ENCODE data around the gene TTC33. TPM values are rescaled to one million over a fixed set of nuclear protein-coding genes. Genes with fewer than 3 reads are reported as not detected.
A peak's percentile ranks its signal among the peaks of the same experiment; 100 is the strongest.
"Not testable (repeated sequence)": the region's sequence is repeated elsewhere in the genome, so short reads cannot be mapped to it uniquely, and the experiment has no call there.

TTC33 gene
- total RNA-seq, 1 donor from 2014 or later: 3.8 TPM

GRCh38 chr5:40568548-40568947 is 187.2 kb downstream of the TTC33 start:
- no peak for ATAC-seq

DNA sequence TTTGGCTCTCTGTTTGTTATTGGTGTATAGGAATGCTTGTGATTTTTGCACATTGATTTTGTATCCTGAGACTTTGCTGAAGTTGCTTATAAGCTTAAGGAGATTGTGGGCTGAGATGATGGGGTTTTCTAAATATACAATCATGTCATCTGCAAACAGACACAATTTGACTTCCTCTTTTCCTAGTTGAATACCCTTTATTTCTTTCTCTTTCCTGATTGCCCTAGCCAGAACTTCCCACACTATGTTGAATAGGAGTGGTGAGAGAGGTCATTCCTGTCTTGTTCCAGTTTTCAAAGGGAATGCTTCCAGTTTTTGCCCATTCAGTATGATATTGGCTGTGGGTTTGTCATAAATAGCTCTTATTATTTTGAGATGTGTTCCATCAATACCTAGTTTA is 192.6 kb downstream of the TTC33 start:
- not testable (repeated sequence) for ATAC-seq

DNA sequence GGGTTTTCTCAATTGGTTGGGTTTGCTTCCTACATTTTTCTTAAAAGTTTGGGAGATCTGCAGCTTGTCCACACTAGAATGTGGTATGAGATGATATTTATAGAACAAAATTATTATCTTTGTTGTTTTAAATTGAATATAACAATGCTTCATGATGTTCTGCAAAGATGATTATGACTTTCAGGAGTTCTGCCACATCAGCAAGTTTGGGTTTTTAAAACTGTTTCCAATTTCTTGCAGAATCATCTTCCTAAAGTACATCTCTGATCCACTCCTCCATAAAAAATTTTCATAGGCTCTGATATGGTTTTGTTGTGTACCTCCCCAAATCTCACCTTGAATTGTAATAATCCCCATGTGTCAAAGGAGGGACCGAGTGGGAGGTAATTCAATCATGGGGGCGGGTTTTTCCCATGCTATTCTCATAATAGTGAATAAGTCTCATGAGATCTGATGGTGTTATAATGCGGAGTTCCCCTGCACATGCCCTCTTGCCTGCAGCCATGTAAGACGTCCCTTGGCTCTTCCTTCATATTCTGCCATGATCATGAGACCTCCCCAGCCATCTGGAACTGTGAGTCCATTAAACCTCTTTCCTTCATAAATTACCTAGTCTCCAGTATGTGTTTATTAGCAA is 195.2 kb downstream of the TTC33 start:
- ATAC-seq: no peak

GRCh38 chr5:40559306-40559705 is 196.5 kb downstream of the TTC33 start:
- no peak for ATAC-seq

GRCh38 chr5:40557501-40557900 is 198.3 kb downstream of the TTC33 start:
- ATAC-seq: no peak

- ATAC-seq: no peak
These were observed 198.9 kb downstream of the TTC33 start for GRCh38 chr5:40556811-40557210.

GRCh38 chr5:40555886-40556285 is 199.9 kb downstream of the TTC33 start:
- no peak for ATAC-seq

DNA sequence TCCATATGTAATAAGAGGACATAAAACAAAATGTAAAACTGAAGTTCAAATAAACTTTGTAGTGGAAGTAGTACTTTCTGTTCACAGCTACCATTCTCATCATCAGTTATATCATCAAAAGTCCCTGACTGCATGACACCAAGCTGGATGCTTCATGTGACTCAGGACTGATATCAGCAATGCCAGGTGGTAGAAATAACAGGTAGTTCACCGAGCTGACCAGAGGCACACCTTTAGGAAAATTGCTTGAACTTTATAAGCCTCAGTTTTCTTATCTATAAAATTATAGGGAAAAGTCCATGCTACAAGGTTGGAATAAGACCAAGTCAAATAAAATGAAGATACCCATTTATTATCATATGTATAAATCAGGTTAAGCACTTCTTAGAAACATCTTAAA is 200.9 kb downstream of the TTC33 start:
- ATAC-seq: no peak

- ATAC-seq: no peak
These were observed 201.7 kb downstream of the TTC33 start for GRCh38 chr5:40554054-40554453.

GRCh38 chr5:40552981-40553380 is 202.8 kb downstream of the TTC33 start:
- ATAC-seq: no peak

GRCh38 chr5:40551496-40552491 is 204.0 kb downstream of the TTC33 start:
- peak; percentile 57 for ATAC-seq

GRCh38 chr5:40550481-40550880 is 205.3 kb downstream of the TTC33 start:
- ATAC-seq: no peak

DNA sequence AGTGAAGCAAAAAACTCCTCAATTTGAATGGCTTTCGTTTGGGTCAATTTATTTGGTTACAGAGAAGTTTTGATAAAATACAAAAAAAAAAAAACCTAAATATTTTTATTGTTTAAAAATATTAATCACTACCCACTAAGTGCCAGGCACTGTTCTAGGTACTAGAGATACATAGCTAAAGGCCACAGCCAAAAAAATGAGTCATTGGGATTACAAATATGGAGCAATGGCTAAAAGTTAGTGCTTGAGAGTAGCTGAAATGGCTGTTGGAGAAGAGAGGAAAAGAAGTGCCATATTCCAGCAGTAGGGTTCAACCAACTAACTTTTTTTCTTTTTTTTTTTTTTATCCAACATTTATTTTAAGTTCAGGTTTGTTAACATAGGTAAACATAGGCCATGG is 206.1 kb downstream of the TTC33 start:
- no peak for ATAC-seq

GRCh38 chr5:40547994-40548575 is 207.7 kb downstream of the TTC33 start:
- ATAC-seq: no peak

DNA sequence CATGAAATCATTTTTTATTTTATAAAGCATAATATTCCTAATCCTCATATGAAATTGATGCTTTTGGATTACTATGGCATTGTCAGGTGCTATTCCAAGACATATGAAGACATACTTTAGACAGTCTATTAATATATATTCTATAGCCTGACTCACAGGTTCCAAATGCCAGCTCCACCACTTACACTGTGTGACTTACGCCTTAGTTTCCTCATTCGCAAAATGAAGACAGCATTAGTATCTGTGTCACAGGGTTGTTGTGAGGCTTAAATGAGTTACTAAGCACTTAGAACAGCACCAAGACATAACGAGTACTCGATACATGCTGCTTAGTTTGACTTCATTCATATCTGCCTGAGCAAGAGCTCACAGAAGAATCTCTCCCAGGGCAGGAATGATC is 208.2 kb downstream of the TTC33 start:
- ATAC-seq: peak; percentile 45

DNA sequence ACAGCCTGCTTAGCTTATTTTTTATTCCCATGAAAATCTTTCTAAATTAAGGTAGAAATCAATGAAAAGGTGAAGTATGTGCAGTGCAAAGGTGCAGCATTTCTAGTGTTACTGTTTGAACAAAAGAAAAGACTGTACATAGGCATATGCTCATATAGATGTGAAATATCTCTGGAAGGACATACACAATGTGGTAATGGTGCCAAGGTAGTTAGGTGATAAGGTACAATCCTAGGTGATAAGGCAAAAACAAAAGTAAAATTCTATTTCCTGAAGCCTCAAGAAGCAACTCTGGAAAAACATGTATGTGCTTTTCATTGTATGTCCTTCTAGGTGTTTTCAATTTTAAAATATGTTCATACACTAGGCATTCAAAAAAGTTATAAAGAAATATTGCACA is 215.5 kb downstream of the TTC33 start:
- ATAC-seq: no peak

- ATAC-seq: no peak
These were observed 231.1 kb downstream of the TTC33 start for GRCh38 chr5:40524677-40525076.

DNA sequence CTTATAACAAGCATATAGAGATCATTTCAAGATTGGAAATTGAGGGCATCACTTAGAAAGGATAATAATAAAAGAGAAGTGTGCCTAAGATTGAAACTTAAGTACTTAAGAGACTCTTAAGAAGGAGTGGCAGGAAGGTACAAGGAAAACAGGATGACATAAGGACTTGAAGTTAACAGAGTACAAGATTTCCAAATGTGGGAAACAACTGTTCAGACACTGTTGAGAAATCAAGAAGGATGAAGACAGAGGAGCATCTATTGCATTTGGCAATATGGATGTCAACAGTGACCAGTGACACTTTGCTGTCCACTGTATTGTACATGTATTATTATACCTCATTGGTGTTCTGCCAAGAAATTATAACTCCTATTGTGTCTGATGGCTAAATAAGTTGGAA is 233.8 kb downstream of the TTC33 start:
- ATAC-seq: no peak

- ATAC-seq: no peak
These were observed 234.5 kb downstream of the TTC33 start for GRCh38 chr5:40521108-40521785.

DNA sequence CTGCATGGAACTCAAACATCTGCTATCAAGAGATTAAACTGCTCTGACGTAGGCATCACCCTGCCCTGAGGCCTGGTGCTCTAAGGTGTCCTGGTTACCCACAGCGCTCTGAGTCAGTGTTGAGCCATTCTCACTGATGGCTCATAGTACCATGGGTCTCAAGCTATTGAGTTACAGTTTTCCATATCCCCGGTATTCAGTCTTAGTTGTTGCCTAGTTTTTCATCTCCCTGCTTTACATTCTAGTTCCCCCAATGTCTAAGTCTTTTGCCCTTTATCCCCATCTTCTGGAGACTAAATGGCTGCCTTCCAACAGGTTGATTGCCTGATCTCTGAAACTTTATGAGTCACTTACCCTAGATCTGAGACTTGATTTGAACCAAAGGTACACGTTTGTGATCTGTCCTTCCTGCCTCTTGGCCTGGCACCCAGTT is 237.3 kb downstream of the TTC33 start:
- peak; percentile 67 for ATAC-seq

DNA sequence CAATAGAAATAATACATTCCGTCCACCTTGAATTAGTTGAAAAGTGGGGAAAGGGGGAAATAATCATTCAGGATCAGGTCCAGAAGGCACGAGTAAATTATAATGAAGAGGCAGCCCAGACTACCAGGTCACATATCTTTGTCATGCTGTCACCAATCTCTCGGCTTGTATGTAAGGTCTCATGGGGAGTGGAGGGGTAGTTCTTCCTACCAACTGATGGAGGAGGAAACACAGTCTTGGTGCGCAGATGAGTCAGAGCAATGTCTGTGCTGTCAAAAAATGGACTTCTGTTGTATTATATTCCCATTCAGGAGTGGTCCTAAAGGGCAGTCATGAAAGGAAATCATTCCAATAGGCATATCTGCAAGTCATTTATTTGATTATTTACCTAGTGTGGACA is 240.3 kb downstream of the TTC33 start:
- no peak for ATAC-seq

DNA sequence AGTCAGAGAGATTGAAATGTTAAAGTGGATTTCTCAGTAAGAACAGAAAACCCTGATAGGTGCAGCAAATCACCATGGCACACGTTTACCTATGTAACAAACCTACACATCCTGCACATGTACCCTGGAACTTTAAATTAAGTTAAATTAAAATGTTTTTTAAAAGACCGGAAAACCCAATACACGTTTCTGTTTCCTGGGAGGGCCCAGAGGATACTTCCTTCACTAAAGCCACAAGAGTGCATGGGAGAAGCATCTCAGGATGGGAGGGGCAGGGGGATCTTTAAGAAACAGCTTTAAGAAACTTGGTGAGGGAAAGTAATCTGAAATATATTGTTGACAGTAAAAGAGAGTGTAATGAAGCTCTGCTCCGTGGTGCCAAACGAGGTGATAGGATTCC is 240.8 kb downstream of the TTC33 start:
- ATAC-seq: no peak

GRCh38 chr5:40511801-40512200 is 244.0 kb downstream of the TTC33 start:
- no peak for ATAC-seq

All from esophagus mucosa (tissue), 1 donor.